HepG2 (cell line): ENCODE data around the gene ETF1. TPM values are rescaled to one million over a fixed set of nuclear protein-coding genes. Genes with fewer than 3 reads are reported as not detected.
A peak's percentile ranks its signal among the peaks of the same experiment; 100 is the strongest.

ENCODE experiments used
- HNRNPK ChIP-seq: fragments of 200-400 bp; formaldehyde crosslinking; IDR thresholded peaks from 2 replicates; pipeline ENCODE4 v1.6.1; 2018; ENCODE audit warnings: low read length, low read depth, moderate library complexity, mild to moderate bottlenecking; ENCODE audit not compliant: poor library complexity, severe bottlenecking
- PHF5A ChIP-seq: IDR thresholded peaks from one replicate; pipeline ENCODE4 v1.6.1; 2018; ENCODE audit warnings: low read depth, missing genetic modification reagents; ENCODE audit not compliant: unreplicated experiment
- PPARG ChIP-seq: conservative IDR thresholded peaks from 2 replicates; pipeline ENCODE4 v1.6.1; 2016; ENCODE audit warnings: missing biosample characterization, missing genetic modification reagents
- SAFB2 ChIP-seq: sonication (generic); formaldehyde crosslinking; IDR thresholded peaks from 2 replicates; pipeline ENCODE4 v1.5.1; 2020; ENCODE audit warnings: missing genetic modification reagents, low read depth, mild to moderate bottlenecking, borderline replicate concordance
- SALL1 ChIP-seq: sonication (generic); formaldehyde crosslinking; IDR thresholded peaks from 2 replicates; pipeline ENCODE4 v1.8.0; 2022; ENCODE audit warnings: mild to moderate bottlenecking, missing genetic modification reagents
- ZBTB3 ChIP-seq: sonication (generic); formaldehyde crosslinking; IDR thresholded peaks from 2 replicates; pipeline ENCODE4 v1.4.0; 2020; ENCODE audit warnings: low read depth, mild to moderate bottlenecking, moderate library complexity, missing genetic modification reagents, borderline replicate concordance
- ZC3H13 ChIP-seq: sonication (generic); formaldehyde crosslinking; IDR thresholded peaks from 2 replicates; pipeline ENCODE4 v1.8.1; 2023; ENCODE audit warnings: mild to moderate bottlenecking, missing genetic modification reagents, moderate library complexity
- ZMYM4 ChIP-seq: sonication (generic); formaldehyde crosslinking; IDR thresholded peaks from 2 replicates; pipeline ENCODE4 v1.8.1; 2023; ENCODE audit warnings: mild to moderate bottlenecking, missing genetic modification reagents
- ZNF234 ChIP-seq: sonication (generic); formaldehyde crosslinking; conservative IDR thresholded peaks from 2 replicates; pipeline ENCODE4 v1.5.1; 2020; ENCODE audit warnings: mild to moderate bottlenecking, missing genetic modification reagents
- ZNF382 ChIP-seq: sonication (generic); formaldehyde crosslinking; IDR thresholded peaks from 2 replicates; pipeline ENCODE4 v1.5.0; 2020; ENCODE audit warnings: missing genetic modification reagents, mild to moderate bottlenecking, borderline replicate concordance
- ZNF607 ChIP-seq: sonication (generic); formaldehyde crosslinking; IDR thresholded peaks from 2 replicates; pipeline ENCODE4 v1.5.1; 2020; ENCODE audit warnings: missing genetic modification reagents, mild to moderate bottlenecking, borderline replicate concordance
- polyA plus RNA-seq, 8 experiments: library from polyadenylated mRNA; depleted of rRNA in 3 of 8; stranded (reverse) in 7 of 8; unstranded in 1 of 8; fragments of >200 nt; fragmentation: Illumina TruSeq in 4 of 8; extraction: Trizol in 4 of 8; gene quantifications; 2 replicates each; pipeline versions ENCODE4 v1.2.1 to v1.2.3, GENCODE V29; 2011 to 2016; ENCODE audit warnings: low read depth in 4 of 8, missing spikeins in 1 of 8, mixed read lengths in 1 of 8; ENCODE audit not compliant: insufficient read depth in 1 of 8
- total RNA-seq, 5 experiments: library from RNA; depleted of rRNA; stranded (reverse); fragments of >200 nt; fragmentation: Illumina TruSeq; extraction: Trizol; gene quantifications; 2 replicates each; pipeline ENCODE4 v1.2.3, GENCODE V29; 2016; ENCODE audit warnings: low read depth in 1 of 5
- TF ChIP-seq, protein P1 (sequence below): IDR thresholded peaks from 2 replicates; pipeline ENCODE4 v1.6.1; 2016; ENCODE audit warnings: low read depth, borderline replicate concordance
- TF ChIP-seq, protein P2 (sequence below): sonication (generic); formaldehyde crosslinking; IDR thresholded peaks from 2 replicates; pipeline ENCODE4 v1.5.0; 2020; ENCODE audit warnings: missing genetic modification reagents
- TF ChIP-seq, protein P3 (sequence below), 2 experiments: fragments of 450-650 bp in 1 of 2; sonication (generic) in 1 of 2; formaldehyde crosslinking in 1 of 2; IDR thresholded peaks; 2 replicates each; pipeline versions ENCODE4 v1.6.1 to v1.8.0; 2016 to 2022; ENCODE audit warnings: antibody characterized with exemption in 1 of 2, mild to moderate bottlenecking in 1 of 2, missing genetic modification reagents in 1 of 2
- TF ChIP-seq, protein P4 (sequence below): sonication (generic); formaldehyde crosslinking; IDR thresholded peaks from 2 replicates; pipeline ENCODE4 v1.5.0; 2020; ENCODE audit warnings: missing genetic modification reagents

Gene ETF1
- total and polyA plus RNA-seq, 2 of the 13 experiments (the other 11 are each of a cell fraction or from before 2014, with no cell fraction given), result 52.1 to 184 TPM

DNA sequence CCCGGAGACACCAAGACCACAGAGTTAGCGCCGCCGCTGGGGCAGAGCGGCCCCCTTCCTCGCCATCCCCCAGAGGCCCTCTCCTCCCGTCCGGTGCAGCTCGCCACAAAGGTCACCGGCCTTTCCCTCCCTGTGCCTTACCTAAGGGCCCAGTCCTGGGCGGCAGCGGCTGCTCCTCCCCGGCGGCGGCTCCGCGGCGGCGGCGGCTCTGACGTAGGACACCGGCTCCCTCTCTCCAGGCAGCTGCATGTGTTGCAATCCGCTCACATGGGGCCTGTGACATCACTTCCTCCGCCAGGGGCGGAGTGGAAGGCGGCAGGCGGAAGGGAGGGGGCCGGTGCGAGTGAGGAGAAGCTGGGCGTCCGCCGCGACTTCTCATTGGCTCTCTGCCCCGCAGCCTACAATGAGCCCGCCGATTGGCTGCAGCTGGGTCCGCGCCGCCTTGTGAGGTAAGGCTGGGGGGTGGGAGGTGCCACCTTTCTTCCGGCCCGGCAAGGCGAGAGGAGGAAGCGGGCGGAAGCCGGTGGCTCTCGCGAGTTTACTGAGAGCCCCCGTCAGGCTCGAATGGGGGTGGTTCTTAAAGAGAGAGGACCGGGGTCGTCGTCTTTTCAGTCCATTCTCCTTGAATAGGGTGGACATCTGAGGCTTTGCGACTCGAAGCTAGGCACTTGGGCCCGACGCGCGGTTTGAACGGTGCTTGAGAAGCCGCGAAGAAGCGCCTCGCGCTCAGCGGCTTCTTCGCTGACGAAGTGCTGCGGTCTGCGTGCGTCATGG lies at the start of gene ETF1 (continued):
- TF ChIP-seq, protein P1, sequence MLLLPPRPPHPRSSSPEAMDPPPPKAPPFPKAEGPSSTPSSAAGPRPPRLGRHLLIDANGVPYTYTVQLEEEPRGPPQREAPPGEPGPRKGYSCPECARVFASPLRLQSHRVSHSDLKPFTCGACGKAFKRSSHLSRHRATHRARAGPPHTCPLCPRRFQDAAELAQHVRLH (CRISPR knock-in tag), result peak; percentile 70; the same call in 1 of the 2 replicates
- TF ChIP-seq ZBTB3 (no peak), ZNF382 (CRISPR knock-in tag) (no peak), PHF5A (no peak), SALL1 (CRISPR knock-in tag) (peak; percentile 76), PPARG (no peak; the same call in 1 of the 2 replicates), ZC3H13 (CRISPR knock-in tag) (0 out of 2 replicates have a peak, but pooled peaks have one; percentile 84), ZNF607 (CRISPR knock-in tag) (peak; percentile 75; the same call in 1 of the 2 replicates), SAFB2 (CRISPR knock-in tag) (no peak; the same call in 1 of the 2 replicates), HNRNPK (no peak), ZNF234 (CRISPR knock-in tag) (no peak), ZMYM4 (peak; percentile 79; the same call in 1 of the 2 replicates)
- TF ChIP-seq, protein P2, sequence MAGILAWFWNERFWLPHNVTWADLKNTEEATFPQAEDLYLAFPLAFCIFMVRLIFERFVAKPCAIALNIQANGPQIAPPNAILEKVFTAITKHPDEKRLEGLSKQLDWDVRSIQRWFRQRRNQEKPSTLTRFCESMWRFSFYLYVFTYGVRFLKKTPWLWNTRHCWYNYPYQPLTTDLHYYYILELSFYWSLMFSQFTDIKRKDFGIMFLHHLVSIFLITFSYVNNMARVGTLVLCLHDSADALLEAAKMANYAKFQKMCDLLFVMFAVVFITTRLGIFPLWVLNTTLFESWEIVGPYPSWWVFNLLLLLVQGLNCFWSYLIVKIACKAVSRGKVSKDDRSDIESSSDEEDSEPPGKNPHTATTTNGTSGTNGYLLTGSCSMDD (CRISPR knock-in tag), result no peak
- TF ChIP-seq, protein P3, sequence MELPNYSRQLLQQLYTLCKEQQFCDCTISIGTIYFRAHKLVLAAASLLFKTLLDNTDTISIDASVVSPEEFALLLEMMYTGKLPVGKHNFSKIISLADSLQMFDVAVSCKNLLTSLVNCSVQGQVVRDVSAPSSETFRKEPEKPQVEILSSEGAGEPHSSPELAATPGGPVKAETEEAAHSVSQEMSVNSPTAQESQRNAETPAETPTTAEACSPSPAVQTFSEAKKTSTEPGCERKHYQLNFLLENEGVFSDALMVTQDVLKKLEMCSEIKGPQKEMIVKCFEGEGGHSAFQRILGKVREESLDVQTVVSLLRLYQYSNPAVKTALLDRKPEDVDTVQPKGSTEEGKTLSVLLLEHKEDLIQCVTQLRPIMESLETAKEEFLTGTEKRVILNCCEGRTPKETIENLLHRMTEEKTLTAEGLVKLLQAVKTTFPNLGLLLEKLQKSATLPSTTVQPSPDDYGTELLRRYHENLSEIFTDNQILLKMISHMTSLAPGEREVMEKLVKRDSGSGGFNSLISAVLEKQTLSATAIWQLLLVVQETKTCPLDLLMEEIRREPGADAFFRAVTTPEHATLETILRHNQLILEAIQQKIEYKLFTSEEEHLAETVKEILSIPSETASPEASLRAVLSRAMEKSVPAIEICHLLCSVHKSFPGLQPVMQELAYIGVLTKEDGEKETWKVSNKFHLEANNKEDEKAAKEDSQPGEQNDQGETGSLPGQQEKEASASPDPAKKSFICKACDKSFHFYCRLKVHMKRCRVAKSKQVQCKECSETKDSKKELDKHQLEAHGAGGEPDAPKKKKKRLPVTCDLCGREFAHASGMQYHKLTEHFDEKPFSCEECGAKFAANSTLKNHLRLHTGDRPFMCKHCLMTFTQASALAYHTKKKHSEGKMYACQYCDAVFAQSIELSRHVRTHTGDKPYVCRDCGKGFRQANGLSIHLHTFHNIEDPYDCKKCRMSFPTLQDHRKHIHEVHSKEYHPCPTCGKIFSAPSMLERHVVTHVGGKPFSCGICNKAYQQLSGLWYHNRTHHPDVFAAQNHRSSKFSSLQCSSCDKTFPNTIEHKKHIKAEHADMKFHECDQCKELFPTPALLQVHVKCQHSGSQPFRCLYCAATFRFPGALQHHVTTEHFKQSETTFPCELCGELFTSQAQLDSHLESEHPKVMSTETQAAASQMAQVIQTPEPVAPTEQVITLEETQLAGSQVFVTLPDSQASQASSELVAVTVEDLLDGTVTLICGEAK (IDR thresholded peaks at IDR 0.05), result peak; percentile 59
- TF ChIP-seq, protein P3 (CRISPR knock-in tag; IDR thresholded peaks at IDR 0.05), result peak; percentile 41; the same call in 1 of the 2 replicates
- TF ChIP-seq, protein P4, sequence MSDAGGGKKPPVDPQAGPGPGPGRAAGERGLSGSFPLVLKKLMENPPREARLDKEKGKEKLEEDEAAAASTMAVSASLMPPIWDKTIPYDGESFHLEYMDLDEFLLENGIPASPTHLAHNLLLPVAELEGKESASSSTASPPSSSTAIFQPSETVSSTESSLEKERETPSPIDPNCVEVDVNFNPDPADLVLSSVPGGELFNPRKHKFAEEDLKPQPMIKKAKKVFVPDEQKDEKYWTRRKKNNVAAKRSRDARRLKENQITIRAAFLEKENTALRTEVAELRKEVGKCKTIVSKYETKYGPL (CRISPR knock-in tag), result no peak
